GM23338 (cell line): ENCODE results near the gene CACNB2. TPM values are rescaled to one million over a fixed set of nuclear protein-coding genes. Genes with fewer than 3 reads are reported as not detected.

ENCODE experiments used
- ATAC-seq: fragments of 200-7000 bp; cut with Tn5 transposase; 3 replicates; pipeline ENCODE4 v1.9.1; 2020
- DNase-seq: peaks from one replicate; pipeline ENCODE4 v3.0.0-alpha.2; 2015; ENCODE audit warnings: low spot score
- H2AFZ ChIP-seq: fragments of 200-600 bp; sonication (generic); 2 replicates; pipeline ENCODE4 v1.8.0; 2016; ENCODE audit warnings: antibody characterized with exemption, mild to moderate bottlenecking, moderate library complexity
- H3F3A ChIP-seq: fragments of 200-600 bp; sonication (generic); replicated peaks from 2 replicates; pipeline ENCODE4 v1.8.0; 2017; ENCODE audit warnings: antibody characterized with exemption, mixed run types, low read depth
- H3K27ac ChIP-seq: fragments of 200-600 bp; sonication (generic); 2 replicates; pipeline ENCODE4 v1.6.1; 2016; ENCODE audit warnings: low read depth
- H3K27me3 ChIP-seq: fragments of 200-600 bp; sonication (generic); 2 replicates; pipeline ENCODE4 v1.8.0; 2016; ENCODE audit warnings: mild to moderate bottlenecking, mixed run types, moderate library complexity; ENCODE audit not compliant: insufficient read depth
- H3K36me3 ChIP-seq: fragments of 200-600 bp; sonication (generic); 2 replicates; pipeline ENCODE4 v1.8.0; 2016; ENCODE audit warnings: mild to moderate bottlenecking; ENCODE audit not compliant: insufficient read depth
- H3K4me1 ChIP-seq: fragments of 200-600 bp; sonication (generic); 2 replicates; pipeline ENCODE4 v1.8.0; 2016; ENCODE audit warnings: mild to moderate bottlenecking, moderate library complexity; ENCODE audit not compliant: insufficient read depth
- H3K4me2 ChIP-seq: fragments of 200-600 bp; sonication (generic); 2 replicates; pipeline ENCODE4 v1.7.1; 2017; ENCODE audit warnings: mixed run types
- H3K4me3 ChIP-seq: fragments of 200-600 bp; sonication (generic); 2 replicates; pipeline ENCODE4 v1.6.1; 2016; ENCODE audit warnings: mixed run types
- H3K79me2 ChIP-seq: fragments of 200-600 bp; sonication (generic); replicated peaks from 2 replicates; pipeline ENCODE4 v1.8.0; 2017; ENCODE audit warnings: mild to moderate bottlenecking; ENCODE audit not compliant: insufficient read depth
- H3K9me2 ChIP-seq: fragments of 200-600 bp; sonication (generic); 2 replicates; pipeline ENCODE4 v1.8.0; 2017; ENCODE audit not compliant: insufficient read depth
- H4K20me1 ChIP-seq: fragments of 200-600 bp; sonication (generic); replicated peaks from 2 replicates; pipeline ENCODE4 v1.8.0; 2017; ENCODE audit warnings: mild to moderate bottlenecking; ENCODE audit not compliant: insufficient read depth
- H3K27ac Mint-ChIP-seq: 2 replicates; pipeline ENCODE4 v1.8.0; 2020; ENCODE audit warnings: inconsistent platforms, mild to moderate bottlenecking, moderate library complexity, mixed read lengths
- H3K27me3 Mint-ChIP-seq: 3 replicates; pipeline ENCODE4 v1.8.0; 2022; ENCODE audit warnings: low read depth, mild to moderate bottlenecking, moderate library complexity, mixed read lengths, inconsistent platforms; ENCODE audit not compliant: insufficient read depth, poor library complexity
- H3K36me3 Mint-ChIP-seq: 3 replicates; pipeline ENCODE4 v1.8.0; 2021; ENCODE audit warnings: low read depth, mild to moderate bottlenecking, inconsistent platforms, moderate library complexity, mixed read lengths
- H3K4me1 Mint-ChIP-seq: 3 replicates; pipeline ENCODE4 v1.8.0; 2020; ENCODE audit warnings: mild to moderate bottlenecking, inconsistent platforms, mixed read lengths
- H3K4me3 Mint-ChIP-seq: 3 replicates; pipeline ENCODE4 v1.8.0; 2021; ENCODE audit warnings: moderate library complexity, mild to moderate bottlenecking, inconsistent platforms, mixed read lengths
- H3K9me3 Mint-ChIP-seq: 3 replicates; pipeline ENCODE4 v1.8.0; 2020; ENCODE audit warnings: moderate library complexity, mild to moderate bottlenecking, inconsistent platforms, mixed read lengths
- CREB1 ChIP-seq: fragments of 250-450 bp; sonication (Bioruptor Pico); IDR thresholded peaks from 2 replicates; pipeline ENCODE4 v1.5.0; 2020; ENCODE audit warnings: low read depth, mild to moderate bottlenecking, moderate library complexity
- CTCF ChIP-seq, 2 experiments: fragments of 200-600 bp in 1 of 2; sonication (generic) in 1 of 2; conservative IDR thresholded peaks; 2 replicates each; pipeline versions ENCODE4 v1.5.1 to v1.6.1; 2016 to 2017; ENCODE audit warnings: antibody characterized with exemption in 2 of 2, low read depth in 2 of 2, mild to moderate bottlenecking in 2 of 2, moderate library complexity in 1 of 2
- EZH2 ChIP-seq: fragments of 200-600 bp; sonication (generic); IDR thresholded peaks from one replicate; pipeline ENCODE4 v1.8.0; 2017; ENCODE audit warnings: antibody characterized with exemption, mild to moderate bottlenecking, low read depth; ENCODE audit not compliant: unreplicated experiment
- EZH2phosphoT487 ChIP-seq: fragments of 200-600 bp; sonication (generic); IDR thresholded peaks from one replicate; pipeline ENCODE4 v1.8.1; 2018; ENCODE audit warnings: antibody characterized with exemption; ENCODE audit not compliant: unreplicated experiment
- JUNB ChIP-seq: IDR thresholded peaks from one replicate; pipeline ENCODE4 v1.6.1; 2016; ENCODE audit warnings: antibody characterized with exemption; ENCODE audit not compliant: unreplicated experiment
- NANOG ChIP-seq: IDR thresholded peaks from 2 replicates; pipeline ENCODE4 v1.6.1; 2016; ENCODE audit warnings: antibody characterized with exemption, borderline replicate concordance
- POLR2AphosphoS5 ChIP-seq: IDR thresholded peaks from 2 replicates; pipeline ENCODE4 v1.6.1; 2016; ENCODE audit warnings: antibody characterized with exemption, low read depth
- REST ChIP-seq: IDR thresholded peaks from one replicate; pipeline ENCODE4 v1.6.1; 2018; ENCODE audit warnings: antibody characterized with exemption; ENCODE audit not compliant: unreplicated experiment
- STAT1 ChIP-seq: IDR thresholded peaks from one replicate; pipeline ENCODE4 v1.6.1; 2016; ENCODE audit warnings: antibody characterized with exemption; ENCODE audit not compliant: unreplicated experiment
- ZNF114 ChIP-seq: fragments of 250-450 bp; sonication (Bioruptor Pico); IDR thresholded peaks from 2 replicates; pipeline ENCODE4 v1.5.0; 2020; ENCODE audit warnings: mild to moderate bottlenecking, moderate library complexity
- ZNF331 ChIP-seq: fragments of 250-450 bp; sonication (Bioruptor Pico); IDR thresholded peaks from 2 replicates; pipeline ENCODE4 v1.5.0; 2020; ENCODE audit warnings: low read depth, mild to moderate bottlenecking, moderate library complexity
- ZNF462 ChIP-seq: fragments of 250-450 bp; sonication (Bioruptor Pico); IDR thresholded peaks from 2 replicates; pipeline ENCODE4 v1.5.0; 2020; ENCODE audit warnings: mild to moderate bottlenecking, moderate library complexity
- polyA plus RNA-seq: library from polyadenylated mRNA; unstranded; fragments of >200 nt; fragmentation: Nextera tagmentation; extraction: Ambion mirVana; gene quantifications from 2 replicates; pipeline ENCODE4 v1.2.1, GENCODE V29; 2016
- total RNA-seq: library from RNA; depleted of rRNA; stranded (reverse); fragments of >200 nt; shearing (Covaris generic); gene quantifications from 2 replicates; pipeline ENCODE4 v1.2.3, GENCODE V29; 2014
- TF ChIP-seq, protein P1 (sequence below): IDR thresholded peaks from 2 replicates; pipeline ENCODE4 v1.6.1; 2016; ENCODE audit warnings: antibody characterized with exemption

The CACNB2 gene
- total and polyA plus RNA-seq, 2 experiments from 2014 or later, result 5.0 to 5.9 TPM

- Histone ChIP-seq H3K4me2 (no peak overlapping the region), H3F3A (no peaks in the 10 kb centered on the region), H3K27ac (peak overlapping the region; percentile 86), H2AFZ (no peak overlapping the region), H4K20me1 (no peaks in the 10 kb centered on the region), H3K79me2 (no peaks in the 10 kb centered on the region), H3K9me2 (no peaks in the 10 kb centered on the region), H3K4me3 (no peak overlapping the region), H3K4me1 (no peaks in the 10 kb centered on the region), H3K27me3 (no peaks in the 10 kb centered on the region), H3K36me3 (no peaks in the 10 kb centered on the region; the same call in 1 of the 2 replicates)
- H3K36me3 Mint-ChIP-seq, result no peaks in the 10 kb centered on the region
- peak; percentile 56 for DNase-seq
- H3K27ac Mint-ChIP-seq, result no peak overlapping the region
- H3K9me3 Mint-ChIP-seq, result no peaks in the 10 kb centered on the region
- no peak for ATAC-seq
- H3K27me3 Mint-ChIP-seq, result no peaks in the 10 kb centered on the region
- TF ChIP-seq NANOG, result no peak
- TF ChIP-seq CTCF (conservative IDR thresholded peaks at IDR 0.05; ENCODE audit: low read depth in 2 of 2), result no peak
- TF ChIP-seq JUNB, result no peak
- TF ChIP-seq, protein P1, sequence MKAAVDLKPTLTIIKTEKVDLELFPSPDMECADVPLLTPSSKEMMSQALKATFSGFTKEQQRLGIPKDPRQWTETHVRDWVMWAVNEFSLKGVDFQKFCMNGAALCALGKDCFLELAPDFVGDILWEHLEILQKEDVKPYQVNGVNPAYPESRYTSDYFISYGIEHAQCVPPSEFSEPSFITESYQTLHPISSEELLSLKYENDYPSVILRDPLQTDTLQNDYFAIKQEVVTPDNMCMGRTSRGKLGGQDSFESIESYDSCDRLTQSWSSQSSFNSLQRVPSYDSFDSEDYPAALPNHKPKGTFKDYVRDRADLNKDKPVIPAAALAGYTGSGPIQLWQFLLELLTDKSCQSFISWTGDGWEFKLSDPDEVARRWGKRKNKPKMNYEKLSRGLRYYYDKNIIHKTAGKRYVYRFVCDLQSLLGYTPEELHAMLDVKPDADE, result no peak
- no peak for TF ChIP-seq EZH2phosphoT487
- no peak for TF ChIP-seq REST
- no peak for TF ChIP-seq CREB1
- no peak for TF ChIP-seq ZNF462 (CRISPR knock-in tag)
- TF ChIP-seq ZNF331, result no peak
- TF ChIP-seq POLR2AphosphoS5, result no peak
- no peak for TF ChIP-seq STAT1
- no peak for TF ChIP-seq EZH2
- TF ChIP-seq ZNF114, result no peak
- H3K4me3 Mint-ChIP-seq, result no peak overlapping the region
- no peaks in the 10 kb centered on the region for H3K4me1 Mint-ChIP-seq
These were observed 427.2 kb downstream of the CACNB2 start for GRCh38 chr10:18567343-18567856.
